ENCODE data around the gene ATR. TPM values are rescaled to one million over a fixed set of nuclear protein-coding genes. Genes with fewer than 3 reads are reported as not detected.
"Not testable (repeated sequence)": the region's sequence is repeated elsewhere in the genome, so short reads cannot be mapped to it uniquely, and the experiment has no call there.

Gene ATR
- total RNA-seq, 1 experiment from 2014 or later, result 74.4 TPM

DNA sequence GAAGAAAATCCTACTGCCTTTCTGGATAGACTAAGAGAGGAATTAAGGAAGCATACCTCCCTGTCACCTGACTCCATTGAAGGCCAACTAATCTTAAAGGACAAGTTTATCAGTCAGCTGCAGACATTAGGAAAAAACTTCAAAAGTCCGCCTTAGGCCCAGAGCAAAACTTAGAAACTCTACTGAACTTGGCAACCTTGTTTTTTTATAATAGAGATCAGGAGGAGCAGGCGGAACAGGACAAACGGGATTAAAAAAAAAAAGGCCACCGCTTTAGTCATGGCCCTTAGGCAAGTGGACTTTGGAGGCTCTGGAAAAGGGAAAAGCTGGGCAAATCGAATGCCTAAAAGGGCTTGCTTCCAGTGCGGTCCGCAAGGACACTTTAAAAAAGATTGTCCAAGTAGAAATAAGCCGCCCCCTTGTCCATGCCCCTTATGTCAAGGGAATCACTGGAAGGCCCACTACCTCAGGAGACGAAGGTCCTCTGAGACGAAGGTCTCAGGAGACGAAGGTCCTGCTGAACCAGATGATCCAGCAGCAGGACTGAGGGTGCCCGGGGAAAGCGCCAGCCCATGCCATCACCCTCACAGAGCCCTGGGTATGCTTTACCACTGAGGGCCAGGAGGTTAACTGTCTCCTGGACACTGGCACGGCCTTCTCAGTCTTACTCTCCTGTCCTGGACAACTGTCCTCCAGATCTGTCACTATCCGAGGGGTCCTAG is 138.9 kb downstream of the ATR start:
- not testable (repeated sequence) for H3K9me2 ChIP-seq (replicated peaks; ENCODE audit: insufficient read depth, low read length); H3K36me3 ChIP-seq (ENCODE audit: insufficient read depth, low read length); H3K4me1 ChIP-seq (ENCODE audit: low read length); H4K20me1 ChIP-seq (ENCODE audit: insufficient read depth, low read depth, low read length); DNase-seq; H3K4me2 ChIP-seq (ENCODE audit: low read depth, low read length, poor library complexity, severe bottlenecking); H3K9me3 ChIP-seq (ENCODE audit: low read length); H3K27ac ChIP-seq (ENCODE audit: low read length); H2AFZ ChIP-seq (ENCODE audit: low read length); H3K27me3 ChIP-seq (ENCODE audit: low read length); H3K9ac ChIP-seq (ENCODE audit: low read length); H3K4me3 ChIP-seq (ENCODE audit: low read length)
- H3K79me2 ChIP-seq (ENCODE audit: low read length), result peaks cover 94% of the 10 kb centered on the region

DNA sequence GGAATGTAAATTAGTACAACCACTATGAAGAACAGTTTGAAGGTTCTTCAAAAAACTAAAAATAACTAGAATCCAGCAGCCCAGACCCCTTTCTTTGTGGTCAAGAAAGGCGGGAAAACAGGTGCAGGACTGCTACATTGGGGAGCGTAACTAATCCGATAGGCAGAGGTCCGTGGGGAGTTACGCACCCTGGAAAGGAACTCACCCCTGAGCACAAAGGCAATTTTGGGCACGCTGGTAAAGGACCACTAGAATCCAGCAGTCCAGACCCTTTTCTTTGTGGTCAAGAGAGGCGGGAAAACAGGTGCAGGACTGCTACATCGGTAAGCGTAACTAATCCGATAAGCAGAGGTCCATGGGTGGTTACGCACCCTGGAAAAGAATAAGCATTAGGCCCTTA is 140.4 kb downstream of the ATR start:
- H3K36me3 ChIP-seq (ENCODE audit: insufficient read depth, low read length); H3K4me2 ChIP-seq (ENCODE audit: low read depth, low read length, poor library complexity, severe bottlenecking); H3K9me2 ChIP-seq (replicated peaks; ENCODE audit: insufficient read depth, low read length); H3K27ac ChIP-seq (ENCODE audit: low read length); H3K4me1 ChIP-seq (ENCODE audit: low read length); DNase-seq; H2AFZ ChIP-seq (ENCODE audit: low read length); H3K4me3 ChIP-seq (ENCODE audit: low read length); H4K20me1 ChIP-seq (ENCODE audit: insufficient read depth, low read depth, low read length); H3K9ac ChIP-seq (ENCODE audit: low read length); H3K27me3 ChIP-seq (ENCODE audit: low read length); H3K9me3 ChIP-seq (ENCODE audit: low read length): not testable (repeated sequence)
- H3K79me2 ChIP-seq (ENCODE audit: low read length), result peaks cover 94% of the 10 kb centered on the region

DNA sequence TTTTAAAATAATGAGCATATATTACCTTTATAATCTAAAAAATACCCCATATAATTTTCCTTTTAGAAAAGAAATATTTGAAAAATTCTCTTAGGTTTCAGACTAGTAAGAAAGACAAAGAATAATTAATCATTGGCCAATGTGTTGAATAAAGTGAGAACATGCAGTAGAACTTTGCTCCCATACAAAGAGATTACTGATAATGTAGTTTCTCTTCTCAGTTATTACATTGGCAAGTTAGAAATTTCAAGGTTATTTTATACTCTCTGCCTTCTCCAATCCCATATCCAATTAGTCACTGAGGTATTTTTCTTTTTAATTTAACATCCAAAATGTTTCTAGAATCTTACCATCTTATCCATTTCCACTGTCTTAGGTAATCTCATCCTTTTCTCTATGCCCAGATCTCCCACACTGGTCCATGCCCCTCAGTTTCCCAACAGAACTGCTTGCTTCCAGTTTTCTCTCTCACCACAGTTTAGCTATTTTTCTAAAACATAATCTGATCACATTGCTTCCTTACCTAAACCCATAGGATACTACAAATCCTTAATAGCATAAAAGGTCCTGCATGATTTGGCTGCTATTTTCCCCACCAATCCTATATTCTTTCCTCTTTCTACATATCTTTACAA is 141.5 kb downstream of the ATR start:
- no peaks in the 10 kb centered on the region; the same call in 1 of the 2 replicates for H3K9me3 ChIP-seq (ENCODE audit: low read length)
- H3K9ac ChIP-seq (ENCODE audit: low read length), result no peak overlapping the region
- H3K4me3 ChIP-seq (ENCODE audit: low read length), result no peak overlapping the region
- no peak for DNase-seq
- H3K36me3 ChIP-seq (ENCODE audit: insufficient read depth, low read length), result peaks cover 10% of the 10 kb centered on the region
- no peak overlapping the region for H2AFZ ChIP-seq (ENCODE audit: low read length)
- H3K9me2 ChIP-seq (replicated peaks; ENCODE audit: insufficient read depth, low read length), result no peaks in the 10 kb centered on the region
- no peak overlapping the region for H3K27ac ChIP-seq (ENCODE audit: low read length)
- H4K20me1 ChIP-seq (ENCODE audit: insufficient read depth, low read depth, low read length), result no peaks in the 10 kb centered on the region
- H3K27me3 ChIP-seq (ENCODE audit: low read length), result no peaks in the 10 kb centered on the region
- peaks cover 96% of the 10 kb centered on the region for H3K79me2 ChIP-seq (ENCODE audit: low read length)
- H3K4me2 ChIP-seq (ENCODE audit: low read depth, low read length, poor library complexity, severe bottlenecking), result no peak overlapping the region
- H3K4me1 ChIP-seq (ENCODE audit: low read length), result no peaks in the 10 kb centered on the region

DNA sequence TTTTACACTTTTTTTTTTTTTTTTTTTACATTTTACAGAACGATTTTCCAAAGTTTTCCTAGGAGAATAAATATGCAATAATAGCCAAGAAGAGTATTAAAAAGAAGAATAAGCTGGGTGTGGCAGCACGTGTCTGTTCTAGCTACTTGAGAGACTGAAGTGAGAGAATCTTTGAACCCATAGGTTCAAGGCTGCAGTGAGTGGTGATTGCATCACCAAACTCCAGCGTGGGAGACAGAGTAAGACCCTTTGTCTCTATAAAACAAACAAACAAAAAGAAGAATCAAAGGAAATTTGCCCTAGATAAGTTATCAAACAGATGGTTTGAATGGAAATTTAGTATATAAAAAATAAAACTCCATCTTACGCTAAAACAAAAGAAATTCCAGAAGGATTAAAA is 144.0 kb downstream of the ATR start:
- no peak overlapping the region for H3K27ac ChIP-seq (ENCODE audit: low read length)
- peaks cover 81% of the 10 kb centered on the region for H3K79me2 ChIP-seq (ENCODE audit: low read length)
- DNase-seq, result no peak
- H3K27me3 ChIP-seq (ENCODE audit: low read length), result no peaks in the 10 kb centered on the region
- no peak overlapping the region for H3K4me2 ChIP-seq (ENCODE audit: low read depth, low read length, poor library complexity, severe bottlenecking)
- no peaks in the 10 kb centered on the region for H3K9me2 ChIP-seq (replicated peaks; ENCODE audit: insufficient read depth, low read length)
- H2AFZ ChIP-seq (ENCODE audit: low read length), result no peak overlapping the region
- H4K20me1 ChIP-seq (ENCODE audit: insufficient read depth, low read depth, low read length), result no peaks in the 10 kb centered on the region
- no peaks in the 10 kb centered on the region for H3K4me1 ChIP-seq (ENCODE audit: low read length)
- H3K9me3 ChIP-seq (ENCODE audit: low read length), result no peaks in the 10 kb centered on the region; the same call in 1 of the 2 replicates
- no peak overlapping the region for H3K4me3 ChIP-seq (ENCODE audit: low read length)
- no peak overlapping the region for H3K9ac ChIP-seq (ENCODE audit: low read length)
- H3K36me3 ChIP-seq (ENCODE audit: insufficient read depth, low read length), result peaks cover 23% of the 10 kb centered on the region

DNA sequence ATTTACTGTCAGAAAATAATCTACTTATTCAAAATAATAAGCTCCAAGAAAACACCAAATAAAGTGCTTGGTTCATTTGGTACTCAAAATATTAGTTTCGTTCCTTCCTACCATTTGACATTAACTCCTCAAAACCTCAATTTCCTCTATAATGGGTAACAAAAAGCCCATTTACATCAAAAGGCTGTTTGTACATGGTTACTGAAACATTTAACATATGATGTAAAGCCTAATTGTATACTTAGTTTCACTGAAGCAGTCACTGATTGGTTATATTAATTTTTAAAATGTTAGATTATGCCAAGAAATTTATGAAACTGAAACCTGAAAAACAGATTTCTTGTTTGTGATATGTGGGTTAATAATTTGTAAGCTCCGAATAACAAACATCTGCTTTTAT is 145.4 kb downstream of the ATR start:
- no peak overlapping the region for H3K4me2 ChIP-seq (ENCODE audit: low read depth, low read length, poor library complexity, severe bottlenecking)
- no peak overlapping the region for H3K4me3 ChIP-seq (ENCODE audit: low read length)
- no peaks in the 10 kb centered on the region for H3K4me1 ChIP-seq (ENCODE audit: low read length)
- no peaks in the 10 kb centered on the region for H3K9me2 ChIP-seq (replicated peaks; ENCODE audit: insufficient read depth, low read length)
- no peaks in the 10 kb centered on the region for H3K27me3 ChIP-seq (ENCODE audit: low read length)
- peaks cover 26% of the 10 kb centered on the region for H3K36me3 ChIP-seq (ENCODE audit: insufficient read depth, low read length)
- H3K27ac ChIP-seq (ENCODE audit: low read length), result no peak overlapping the region
- H2AFZ ChIP-seq (ENCODE audit: low read length), result no peak overlapping the region
- H3K79me2 ChIP-seq (ENCODE audit: low read length), result peaks cover 70% of the 10 kb centered on the region
- H3K9me3 ChIP-seq (ENCODE audit: low read length), result no peaks in the 10 kb centered on the region; the same call in 1 of the 2 replicates
- no peaks in the 10 kb centered on the region for H4K20me1 ChIP-seq (ENCODE audit: insufficient read depth, low read depth, low read length)
- no peak for DNase-seq
- no peak overlapping the region for H3K9ac ChIP-seq (ENCODE audit: low read length)

DNA sequence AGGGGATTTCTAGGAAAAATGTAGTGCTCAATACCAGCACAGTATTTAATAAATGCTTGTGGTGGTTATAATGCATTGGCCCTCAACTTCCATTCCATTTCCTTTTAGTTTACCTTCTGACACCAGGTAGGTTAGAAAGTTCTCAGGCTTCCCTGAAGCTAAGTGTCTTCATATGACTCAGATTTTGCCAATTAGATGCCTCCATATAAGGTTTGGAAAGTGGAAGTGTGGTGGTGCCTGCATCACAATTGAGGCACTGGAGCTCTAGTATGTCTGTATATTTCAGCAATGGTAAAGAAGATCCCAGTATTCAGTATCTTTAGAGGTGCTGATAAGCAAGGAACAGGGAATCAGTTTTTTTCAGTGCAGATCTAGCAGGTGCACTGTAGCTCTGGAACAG is 149.0 kb downstream of the ATR start:
- Histone ChIP-seq H3K9me3 (ENCODE audit: low read length) (no peaks in the 10 kb centered on the region), H3K4me2 (ENCODE audit: low read depth, low read length, poor library complexity, severe bottlenecking) (no peak overlapping the region), H3K79me2 (ENCODE audit: low read length) (peaks cover 55% of the 10 kb centered on the region), H3K36me3 (ENCODE audit: insufficient read depth, low read length) (peaks cover 27% of the 10 kb centered on the region), H3K27me3 (ENCODE audit: low read length) (no peaks in the 10 kb centered on the region), H3K4me3 (ENCODE audit: low read length) (no peak overlapping the region), H3K4me1 (ENCODE audit: low read length) (no peaks in the 10 kb centered on the region), H3K9ac (ENCODE audit: low read length) (no peak overlapping the region), H2AFZ (ENCODE audit: low read length) (no peak overlapping the region), H3K9me2 (replicated peaks; ENCODE audit: insufficient read depth, low read length) (no peaks in the 10 kb centered on the region), H4K20me1 (ENCODE audit: insufficient read depth, low read depth, low read length) (no peaks in the 10 kb centered on the region), H3K27ac (ENCODE audit: low read length) (no peak overlapping the region)
- no peak for DNase-seq

DNA sequence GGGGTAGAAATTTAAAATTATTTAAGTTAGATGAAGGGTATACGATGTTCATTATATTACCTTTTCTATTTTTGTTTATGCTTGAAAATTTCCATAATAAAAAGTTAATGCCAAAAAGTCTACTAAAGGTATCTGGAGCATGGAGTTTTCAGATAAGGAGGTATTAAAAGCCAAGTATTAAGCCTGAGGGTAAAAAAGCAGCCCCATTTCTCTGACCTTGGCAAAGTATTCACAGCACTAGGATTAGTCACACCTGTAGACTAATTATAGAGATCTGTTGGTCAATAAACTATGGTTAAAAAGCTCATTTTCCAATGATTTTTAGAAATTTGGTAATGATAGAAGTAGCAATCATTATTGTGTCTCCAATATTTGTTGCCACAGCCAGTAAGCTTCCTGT is 153.8 kb downstream of the ATR start:
- H3K9ac ChIP-seq (ENCODE audit: low read length), result no peak overlapping the region
- H3K4me1 ChIP-seq (ENCODE audit: low read length), result no peaks in the 10 kb centered on the region
- H3K27ac ChIP-seq (ENCODE audit: low read length), result no peak overlapping the region
- H3K36me3 ChIP-seq (ENCODE audit: insufficient read depth, low read length), result peaks cover 34% of the 10 kb centered on the region; the same call in 1 of the 2 replicates
- no peaks in the 10 kb centered on the region for H3K9me2 ChIP-seq (replicated peaks; ENCODE audit: insufficient read depth, low read length)
- no peak for DNase-seq
- H3K9me3 ChIP-seq (ENCODE audit: low read length), result no peaks in the 10 kb centered on the region
- H2AFZ ChIP-seq (ENCODE audit: low read length), result no peak overlapping the region
- peaks cover 35% of the 10 kb centered on the region for H3K79me2 ChIP-seq (ENCODE audit: low read length)
- no peak overlapping the region for H3K4me2 ChIP-seq (ENCODE audit: low read depth, low read length, poor library complexity, severe bottlenecking)
- no peaks in the 10 kb centered on the region for H4K20me1 ChIP-seq (ENCODE audit: insufficient read depth, low read depth, low read length)
- H3K4me3 ChIP-seq (ENCODE audit: low read length), result no peak overlapping the region
- no peaks in the 10 kb centered on the region for H3K27me3 ChIP-seq (ENCODE audit: low read length)

DNA sequence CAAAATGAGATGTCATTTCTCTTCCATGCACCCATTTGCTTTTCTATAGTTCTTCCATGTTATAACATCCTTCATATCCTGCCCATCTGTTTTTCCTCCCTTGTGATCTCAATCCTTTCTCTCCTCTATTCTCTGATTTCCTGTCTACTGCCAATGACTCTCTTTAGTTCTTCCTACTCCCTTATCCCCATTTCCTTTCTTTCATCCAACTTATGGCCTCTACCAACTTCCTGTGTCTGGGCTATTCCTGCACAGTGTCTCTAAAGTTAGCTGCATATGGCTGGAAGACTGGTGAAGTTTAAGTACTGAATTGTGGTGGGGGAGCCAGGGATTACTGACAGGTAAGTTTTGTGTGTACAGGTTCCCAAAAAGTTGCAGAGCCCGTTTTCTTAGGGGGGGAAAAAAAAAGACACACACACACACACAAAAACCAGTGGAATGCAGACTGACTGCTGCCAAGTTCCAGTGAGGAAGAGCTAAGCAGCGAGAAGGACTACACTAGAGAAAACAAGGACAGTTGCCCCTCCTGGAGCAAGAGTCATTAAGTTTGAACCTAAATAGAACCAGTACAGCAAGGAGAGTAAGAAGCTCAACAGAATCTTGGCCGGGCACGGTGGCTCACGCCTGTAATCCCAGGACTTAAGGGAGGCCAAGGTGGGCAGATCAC is 159.5 kb downstream of the ATR start:
- no peak for DNase-seq
- Histone ChIP-seq H3K4me2 (ENCODE audit: low read depth, low read length, poor library complexity, severe bottlenecking) (no peak overlapping the region), H2AFZ (ENCODE audit: low read length) (no peak overlapping the region), H3K27me3 (ENCODE audit: low read length) (no peaks in the 10 kb centered on the region), H3K9me3 (ENCODE audit: low read length) (no peaks in the 10 kb centered on the region), H4K20me1 (ENCODE audit: insufficient read depth, low read depth, low read length) (no peaks in the 10 kb centered on the region), H3K27ac (ENCODE audit: low read length) (no peak overlapping the region), H3K9ac (ENCODE audit: low read length) (no peak overlapping the region), H3K36me3 (ENCODE audit: insufficient read depth, low read length) (peaks cover 59% of the 10 kb centered on the region; the same call in 1 of the 2 replicates), H3K4me3 (ENCODE audit: low read length) (no peak overlapping the region), H3K9me2 (replicated peaks; ENCODE audit: insufficient read depth, low read length) (no peaks in the 10 kb centered on the region), H3K4me1 (ENCODE audit: low read length) (no peaks in the 10 kb centered on the region), H3K79me2 (ENCODE audit: low read length) (peaks cover 11% of the 10 kb centered on the region; the same call in 1 of the 2 replicates)
